NCI-H128 (cell line): ENCODE data around the gene GCNT1.
"Not testable (repeated sequence)": the region's sequence is repeated elsewhere in the genome, so short reads cannot be mapped to it uniquely, and the experiment has no call there.

Experiments used
- DNase-seq: peaks from one replicate; lab custom pipeline; 2025; ENCODE audit not compliant: unreplicated experiment; lab: John Stamatoyannopoulos, UW

The GCNT1 gene

GRCh38 chr9:76531231-76531780 is 72.3 kb downstream of the GCNT1 start:
- DNase-seq, result no peak

- DNase-seq, result not testable (repeated sequence)
Measured at GRCh38 chr9:76532877-76533276, 73.9 kb downstream of the GCNT1 start.

GRCh38 chr9:76534026-76534425 is 75.0 kb downstream of the GCNT1 start:
- DNase-seq, result no peak

- no peak for DNase-seq
Measured at GRCh38 chr9:76537150-76537646, 78.2 kb downstream of the GCNT1 start.

- no peak for DNase-seq
Measured at GRCh38 chr9:76539180-76539579, 80.2 kb downstream of the GCNT1 start.

- no peak for DNase-seq
Measured at GRCh38 chr9:76542360-76542759, 83.4 kb downstream of the GCNT1 start.

GRCh38 chr9:76545191-76545590 is 86.2 kb downstream of the GCNT1 start:
- DNase-seq, result no peak

- DNase-seq, result no peak
Measured at GRCh38 chr9:76552181-76552580, 93.2 kb downstream of the GCNT1 start.

- no peak for DNase-seq
Measured at GRCh38 chr9:76552751-76553455, 93.9 kb downstream of the GCNT1 start.

GRCh38 chr9:76553680-76554079 is 94.7 kb downstream of the GCNT1 start:
- no peak for DNase-seq
